Panc1 (cell line): Measurements from ENCODE around the gene STRAP. TPM values are rescaled to one million over a fixed set of nuclear protein-coding genes. Genes with fewer than 3 reads are reported as not detected.

Experiments used
- ATAC-seq: fragments of 200-7000 bp; cut with Tn5 transposase; 2 replicates; pipeline ENCODE4 v1.9.1; 2020; ENCODE audit warnings: mild to moderate bottlenecking, moderate library complexity
- BruUV-seq: library from RNA; stranded (reverse); fragments of 400-500 nt; replicated peaks from 2 replicates; lab custom pipeline; 2021; lab: Mats Ljungman, UMichigan
- CTCF ChIA-PET: fragments of 300-600 bp; sonication (Branson Sonifier 250); formaldehyde crosslinking; loops from one replicate; lab custom pipeline; 2022; ENCODE audit warnings: antibody characterized with exemption; lab: Charles Lee
- POLR2A ChIA-PET: fragments of 300-600 bp; sonication (Branson Sonifier 250); formaldehyde crosslinking; loops from one replicate; lab custom pipeline; 2022; ENCODE audit warnings: antibody characterized with exemption; lab: Charles Lee
- DNase-seq: peaks from one replicate; pipeline ENCODE4 v3.0.0-alpha.2; 2010; ENCODE audit warnings: low read depth, low spot score
- H3K27ac ChIP-seq: 2 replicates; pipeline ENCODE4 v1.5.1; 2011; ENCODE audit warnings: mild to moderate bottlenecking, low read length, inconsistent platforms
- H3K27me3 ChIP-seq: fragments of 200-500 bp; sonication (Bioruptor generic); 2 replicates; pipeline ENCODE4 v1.6.0; 2014; ENCODE audit warnings: low read length, inconsistent platforms; ENCODE audit not compliant: control insufficient read depth, insufficient read depth
- H3K36me3 ChIP-seq: fragments of 200-500 bp; sonication (Bioruptor generic); 2 replicates; pipeline ENCODE4 v1.5.1; 2014; ENCODE audit warnings: inconsistent platforms, mild to moderate bottlenecking, low read length, moderate library complexity; ENCODE audit not compliant: control insufficient read depth, insufficient read depth
- H3K4me1 ChIP-seq: 2 replicates; pipeline ENCODE4 v1.5.1; 2011; ENCODE audit warnings: inconsistent platforms, mild to moderate bottlenecking, low read length, moderate library complexity; ENCODE audit not compliant: control insufficient read depth, insufficient read depth
- H3K4me3 ChIP-seq, 2 experiments: 2 replicates each; pipeline ENCODE4 v1.5.1; 2011 to 2012; ENCODE audit warnings: low read depth in 2 of 2, low read length in 2 of 2, mild to moderate bottlenecking in 2 of 2, inconsistent platforms in 1 of 2, moderate library complexity in 1 of 2
- H3K9me3 ChIP-seq: fragments of 200-500 bp; sonication (Bioruptor generic); 2 replicates; pipeline ENCODE4 v1.5.1; 2014; ENCODE audit warnings: low read depth, mild to moderate bottlenecking, inconsistent platforms, low read length, moderate library complexity; ENCODE audit not compliant: control insufficient read depth, insufficient read depth
- POLR2AphosphoS5 ChIP-seq: IDR thresholded peaks from 2 replicates; pipeline ENCODE4 v1.6.1; 2012; ENCODE audit warnings: mild to moderate bottlenecking, low read depth, low read length, moderate library complexity
- SIN3A ChIP-seq: IDR thresholded peaks from 2 replicates; pipeline ENCODE4 v1.6.1; 2012; ENCODE audit warnings: low read depth, mild to moderate bottlenecking, low read length, moderate library complexity, borderline replicate concordance; ENCODE audit not compliant: insufficient read depth
- TCF7L2 ChIP-seq: IDR thresholded peaks from 2 replicates; pipeline ENCODE4 v1.6.1; 2011; ENCODE audit warnings: mild to moderate bottlenecking, low read depth, low read length, inconsistent platforms
- in situ Hi-C: cut with HindIII; loops from 2 replicates; pipeline ENCODE4 v1.10.0; 2016; ENCODE audit warnings: low sequenced_read_pairs, low pct_unique_long_range_greater_than_20kb
- intact Hi-C: fragments of 100-400 bp; cut with micrococcal nuclease; formaldehyde crosslinking; loops from one replicate; pipeline ENCODE4 v1.10.0; 2022; ENCODE audit not compliant: unreplicated experiment
- total RNA-seq: library from RNA; stranded (reverse); gene quantifications from one replicate; pipeline ENCODE4 v1.2.1, GENCODE V29; 2021; ENCODE audit not compliant: unreplicated experiment
- TF ChIP-seq, protein P1 (sequence below), 2 experiments: IDR thresholded peaks; 2 replicates each; pipeline ENCODE4 v1.6.1; 2011 to 2012; ENCODE audit warnings: low read depth in 2 of 2, control low read depth in 1 of 2, low read length in 1 of 2, mild to moderate bottlenecking in 1 of 2, moderate library complexity in 1 of 2; ENCODE audit not compliant: insufficient read depth in 1 of 2
- TF ChIP-seq, protein P2 (sequence below): fragments of 450-650 bp; IDR thresholded peaks from 2 replicates; pipeline ENCODE4 v1.5.1; 2017; ENCODE audit warnings: mild to moderate bottlenecking

Gene STRAP
- total RNA-seq, 1 experiment from 2014 or later: 99.4 TPM

DNA sequence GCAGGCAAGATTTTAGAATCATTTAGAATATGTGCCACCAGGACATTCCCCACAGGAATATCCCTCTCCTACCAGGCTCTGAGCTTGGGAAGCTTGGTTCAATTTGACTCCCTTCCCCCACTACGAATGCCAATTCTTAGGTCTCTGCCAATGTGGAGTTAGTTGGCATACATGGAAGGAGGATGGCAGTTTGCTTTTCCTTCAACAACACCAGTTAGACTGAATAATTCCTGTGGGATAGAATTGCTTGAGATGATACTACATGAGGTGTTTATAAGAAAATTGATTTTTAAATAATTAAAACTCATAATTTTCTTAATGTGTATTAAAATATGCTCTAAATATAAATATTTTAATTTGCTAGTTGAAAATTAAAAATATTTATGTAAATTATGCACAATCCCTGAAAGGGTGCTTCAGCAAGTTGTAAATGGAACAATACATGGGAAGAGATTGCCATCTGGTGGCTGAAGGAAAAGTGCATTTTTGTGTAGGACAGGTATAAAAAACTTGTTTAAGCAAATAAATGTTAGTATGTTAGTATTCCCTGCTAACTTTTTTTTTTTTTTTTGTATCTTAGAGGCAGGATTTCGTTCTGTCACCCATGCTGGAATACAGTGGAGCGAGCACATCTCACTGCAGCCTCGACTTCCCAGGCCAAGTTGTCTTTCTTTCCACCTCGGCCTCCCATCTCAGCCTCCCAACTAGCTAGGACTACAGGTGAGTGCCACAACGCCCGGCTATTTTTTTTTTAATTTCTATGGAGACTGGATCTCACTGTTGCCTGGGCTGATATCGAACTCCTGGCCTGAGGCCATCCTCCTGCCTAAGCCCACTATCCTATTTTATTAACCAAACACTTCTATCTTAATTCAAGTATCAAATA, 25.8 kb upstream of the STRAP start:
- POLR2A ChIA-PET: interaction anchor here (0.6 kb wide), 1 partner anchor 14 kb away, joined by 6 read pairs; no protein-coding TSS in a partner anchor

DNA sequence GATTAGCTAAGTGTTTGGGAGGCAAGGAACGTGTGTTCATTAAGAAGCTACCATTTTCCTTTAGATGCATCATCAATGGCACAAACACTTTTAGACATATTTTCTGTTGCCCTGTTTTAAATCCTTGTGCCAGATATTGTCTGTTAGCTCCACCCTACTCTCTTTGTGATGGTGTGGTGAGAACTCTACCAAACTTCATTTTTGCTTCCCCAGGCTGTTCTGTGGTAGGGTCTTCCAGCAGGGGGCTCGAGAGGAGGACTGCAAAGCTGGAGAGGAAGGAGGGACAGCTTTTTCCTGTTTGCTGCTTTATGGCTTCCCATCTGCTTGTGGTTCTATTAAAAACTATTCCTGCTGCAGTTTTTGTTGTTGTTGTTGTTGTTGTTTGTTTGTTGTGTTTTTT, 23.8 kb upstream of the STRAP start:
- CTCF ChIA-PET: no interaction called here
- no peaks in the 10 kb centered on the region for H3K4me1 ChIP-seq
- TF ChIP-seq, protein P1, sequence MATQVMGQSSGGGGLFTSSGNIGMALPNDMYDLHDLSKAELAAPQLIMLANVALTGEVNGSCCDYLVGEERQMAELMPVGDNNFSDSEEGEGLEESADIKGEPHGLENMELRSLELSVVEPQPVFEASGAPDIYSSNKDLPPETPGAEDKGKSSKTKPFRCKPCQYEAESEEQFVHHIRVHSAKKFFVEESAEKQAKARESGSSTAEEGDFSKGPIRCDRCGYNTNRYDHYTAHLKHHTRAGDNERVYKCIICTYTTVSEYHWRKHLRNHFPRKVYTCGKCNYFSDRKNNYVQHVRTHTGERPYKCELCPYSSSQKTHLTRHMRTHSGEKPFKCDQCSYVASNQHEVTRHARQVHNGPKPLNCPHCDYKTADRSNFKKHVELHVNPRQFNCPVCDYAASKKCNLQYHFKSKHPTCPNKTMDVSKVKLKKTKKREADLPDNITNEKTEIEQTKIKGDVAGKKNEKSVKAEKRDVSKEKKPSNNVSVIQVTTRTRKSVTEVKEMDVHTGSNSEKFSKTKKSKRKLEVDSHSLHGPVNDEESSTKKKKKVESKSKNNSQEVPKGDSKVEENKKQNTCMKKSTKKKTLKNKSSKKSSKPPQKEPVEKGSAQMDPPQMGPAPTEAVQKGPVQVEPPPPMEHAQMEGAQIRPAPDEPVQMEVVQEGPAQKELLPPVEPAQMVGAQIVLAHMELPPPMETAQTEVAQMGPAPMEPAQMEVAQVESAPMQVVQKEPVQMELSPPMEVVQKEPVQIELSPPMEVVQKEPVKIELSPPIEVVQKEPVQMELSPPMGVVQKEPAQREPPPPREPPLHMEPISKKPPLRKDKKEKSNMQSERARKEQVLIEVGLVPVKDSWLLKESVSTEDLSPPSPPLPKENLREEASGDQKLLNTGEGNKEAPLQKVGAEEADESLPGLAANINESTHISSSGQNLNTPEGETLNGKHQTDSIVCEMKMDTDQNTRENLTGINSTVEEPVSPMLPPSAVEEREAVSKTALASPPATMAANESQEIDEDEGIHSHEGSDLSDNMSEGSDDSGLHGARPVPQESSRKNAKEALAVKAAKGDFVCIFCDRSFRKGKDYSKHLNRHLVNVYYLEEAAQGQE (IDR thresholded peaks at IDR 0.05; ENCODE audit: insufficient read depth in 1 of 2, low read depth in 2 of 2, low read length in 1 of 2): no peak
- TF ChIP-seq, protein P2, sequence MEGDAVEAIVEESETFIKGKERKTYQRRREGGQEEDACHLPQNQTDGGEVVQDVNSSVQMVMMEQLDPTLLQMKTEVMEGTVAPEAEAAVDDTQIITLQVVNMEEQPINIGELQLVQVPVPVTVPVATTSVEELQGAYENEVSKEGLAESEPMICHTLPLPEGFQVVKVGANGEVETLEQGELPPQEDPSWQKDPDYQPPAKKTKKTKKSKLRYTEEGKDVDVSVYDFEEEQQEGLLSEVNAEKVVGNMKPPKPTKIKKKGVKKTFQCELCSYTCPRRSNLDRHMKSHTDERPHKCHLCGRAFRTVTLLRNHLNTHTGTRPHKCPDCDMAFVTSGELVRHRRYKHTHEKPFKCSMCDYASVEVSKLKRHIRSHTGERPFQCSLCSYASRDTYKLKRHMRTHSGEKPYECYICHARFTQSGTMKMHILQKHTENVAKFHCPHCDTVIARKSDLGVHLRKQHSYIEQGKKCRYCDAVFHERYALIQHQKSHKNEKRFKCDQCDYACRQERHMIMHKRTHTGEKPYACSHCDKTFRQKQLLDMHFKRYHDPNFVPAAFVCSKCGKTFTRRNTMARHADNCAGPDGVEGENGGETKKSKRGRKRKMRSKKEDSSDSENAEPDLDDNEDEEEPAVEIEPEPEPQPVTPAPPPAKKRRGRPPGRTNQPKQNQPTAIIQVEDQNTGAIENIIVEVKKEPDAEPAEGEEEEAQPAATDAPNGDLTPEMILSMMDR: no peak; the same call in 1 of the 2 replicates
- no peak for TF ChIP-seq POLR2AphosphoS5
- no peak for TF ChIP-seq SIN3A
- TF ChIP-seq TCF7L2: no peak
- in situ Hi-C loops (no loop called here), intact Hi-C loops (loop anchor here (5.0 kb wide), 2 partner anchors 61 to 581 kb away; no protein-coding TSS in a partner anchor)
- no peaks in the 10 kb centered on the region for H3K9me3 ChIP-seq
- no peak for ATAC-seq
- H3K27me3 ChIP-seq: no peaks in the 10 kb centered on the region
- no peak for DNase-seq
- H3K36me3 ChIP-seq: no peaks in the 10 kb centered on the region
- H3K27ac ChIP-seq: no peak overlapping the region
- POLR2A ChIA-PET: no interaction called here
- H3K4me3 ChIP-seq: no peak overlapping the region
- no TSS peak for BruUV-seq

More for the DNA sequence above, 25.8 kb upstream of the STRAP start:
- Histone ChIP-seq H3K27ac (no peak overlapping the region), H3K27me3 (no peaks in the 10 kb centered on the region), H3K9me3 (no peaks in the 10 kb centered on the region), H3K36me3 (no peaks in the 10 kb centered on the region), H3K4me1 (no peaks in the 10 kb centered on the region), H3K4me3 (no peak overlapping the region)
- TF ChIP-seq, protein P2: peak; percentile 64; the same call in 1 of the 2 replicates
- TF ChIP-seq, protein P1 (IDR thresholded peaks at IDR 0.05; ENCODE audit: insufficient read depth in 1 of 2, low read depth in 2 of 2, low read length in 1 of 2): no peak
- no peak for TF ChIP-seq SIN3A
- DNase-seq: peak; percentile 60
- BruUV-seq: no TSS peak
- peak; percentile 78 for ATAC-seq
- intact Hi-C loops (loop anchor here (1.0 to 5.0 kb wide), 4 partner anchors 59 to 579 kb away; no protein-coding TSS in a partner anchor), in situ Hi-C loops (no loop called here)
- CTCF ChIA-PET: interaction anchor here (0.7 to 1.0 kb wide), 3 partner anchors 266 to 333 kb away, joined by 3 to 9 read pairs (median 5); no protein-coding TSS in a partner anchor
